ENCODE data around the gene IQGAP3. TPM values are rescaled to one million over a fixed set of nuclear protein-coding genes. Genes with fewer than 3 reads are reported as not detected.
A peak's percentile ranks its signal among the peaks of the same experiment; 100 is the strongest.

The IQGAP3 gene
- total RNA-seq, 1 donor from 2014 or later, result 13.1 TPM

GRCh38 chr1:156504438-156504813 is 67.9 kb downstream of the IQGAP3 start:
- Mint-ChIP-seq H3K27ac (ENCODE audit: unreplicated experiment) (peak overlapping the region; percentile 97), H3K36me3 (ENCODE audit: low read depth, unreplicated experiment) (peaks cover 3% of the 10 kb centered on the region), H3K4me1 (ENCODE audit: unreplicated experiment) (peaks cover 41% of the 10 kb centered on the region), H3K9me3 (ENCODE audit: unreplicated experiment) (no peaks in the 10 kb centered on the region), H3K4me3 (ENCODE audit: unreplicated experiment) (peak overlapping the region; percentile 74), H3K27me3 (ENCODE audit: unreplicated experiment) (peaks cover 3% of the 10 kb centered on the region)
- DNase-seq (ENCODE audit: low spot score), result no peak
- no peak for TF ChIP-seq CTCF (IDR thresholded peaks at IDR 0.05; ENCODE audit: unreplicated experiment)

- peaks cover 41% of the 10 kb centered on the region for H3K4me1 Mint-ChIP-seq (ENCODE audit: unreplicated experiment)
- H3K27ac Mint-ChIP-seq (ENCODE audit: unreplicated experiment), result peak overlapping the region; percentile 97
- TF ChIP-seq CTCF (IDR thresholded peaks at IDR 0.05; ENCODE audit: unreplicated experiment), result no peak
- H3K9me3 Mint-ChIP-seq (ENCODE audit: unreplicated experiment), result no peaks in the 10 kb centered on the region
- H3K4me3 Mint-ChIP-seq (ENCODE audit: unreplicated experiment), result peak overlapping the region; percentile 74
- H3K36me3 Mint-ChIP-seq (ENCODE audit: low read depth, unreplicated experiment), result peaks cover 3% of the 10 kb centered on the region
- H3K27me3 Mint-ChIP-seq (ENCODE audit: unreplicated experiment), result peaks cover 6% of the 10 kb centered on the region
- DNase-seq (ENCODE audit: low spot score), result no peak
Measured at GRCh38 chr1:156503698-156504437, 68.5 kb downstream of the IQGAP3 start.

- Mint-ChIP-seq H3K9me3 (ENCODE audit: unreplicated experiment) (no peaks in the 10 kb centered on the region), H3K4me3 (ENCODE audit: unreplicated experiment) (peak overlapping the region; percentile 45), H3K4me1 (ENCODE audit: unreplicated experiment) (peaks cover 46% of the 10 kb centered on the region), H3K27ac (ENCODE audit: unreplicated experiment) (peak overlapping the region; percentile 66), H3K27me3 (ENCODE audit: unreplicated experiment) (peaks cover 6% of the 10 kb centered on the region), H3K36me3 (ENCODE audit: low read depth, unreplicated experiment) (peaks cover 5% of the 10 kb centered on the region)
- no peak for TF ChIP-seq CTCF (IDR thresholded peaks at IDR 0.05; ENCODE audit: unreplicated experiment)
- no peak for DNase-seq (ENCODE audit: low spot score)
Measured at GRCh38 chr1:156502894-156503697, 69.3 kb downstream of the IQGAP3 start.

- no peaks in the 10 kb centered on the region for H3K9me3 Mint-ChIP-seq (ENCODE audit: unreplicated experiment)
- H3K4me1 Mint-ChIP-seq (ENCODE audit: unreplicated experiment), result peaks cover 53% of the 10 kb centered on the region
- H3K27ac Mint-ChIP-seq (ENCODE audit: unreplicated experiment), result peak overlapping the region; percentile 15
- H3K4me3 Mint-ChIP-seq (ENCODE audit: unreplicated experiment), result peak overlapping the region; percentile 83
- peaks cover 6% of the 10 kb centered on the region for H3K27me3 Mint-ChIP-seq (ENCODE audit: unreplicated experiment)
- TF ChIP-seq CTCF (IDR thresholded peaks at IDR 0.05; ENCODE audit: unreplicated experiment), result no peak
- peaks cover 8% of the 10 kb centered on the region for H3K36me3 Mint-ChIP-seq (ENCODE audit: low read depth, unreplicated experiment)
- DNase-seq (ENCODE audit: low spot score), result no peak
Measured at GRCh38 chr1:156502391-156502893, 69.9 kb downstream of the IQGAP3 start.
